HG03196 (cell line): ENCODE results near the gene BATF3.

Experiments
- ATAC-seq: cut with Tn5 transposase; IDR thresholded peaks from one replicate; pipeline ENCODE4 v1.9.1; 2021; ENCODE audit not compliant: unreplicated experiment

BATF3 gene

GRCh38 chr1:212710566-212710965 is 10.9 kb upstream of the BATF3 start:
- no peak for ATAC-seq

GRCh38 chr1:212703991-212704564 is 4.4 kb upstream of the BATF3 start:
- ATAC-seq = no peak

GRCh38 chr1:212702672-212703071 is 3.0 kb upstream of the BATF3 start:
- ATAC-seq = no peak

- no peak for ATAC-seq
These were observed 2.3 kb upstream of the BATF3 start for GRCh38 chr1:212701910-212702309.

- ATAC-seq = no peak
These were observed 1.5 kb upstream of the BATF3 start for GRCh38 chr1:212700892-212701819.

GRCh38 chr1:212700223-212700891 is 717 bp upstream of the BATF3 start:
- ATAC-seq = no peak

GRCh38 chr1:212699104-212699624 is 476 bp downstream of the BATF3 start:
- peak; percentile 47 for ATAC-seq

- no peak for ATAC-seq
These were observed 1.1 kb downstream of the BATF3 start for GRCh38 chr1:212698467-212699103.

- ATAC-seq = no peak
These were observed 2.8 kb downstream of the BATF3 start for GRCh38 chr1:212696721-212697331.

- ATAC-seq = no peak
These were observed 6.6 kb downstream of the BATF3 start for GRCh38 chr1:212692774-212693644.

- peak; percentile 37 for ATAC-seq
These were observed 8.0 kb downstream of the BATF3 start for GRCh38 chr1:212691561-212692071.

GRCh38 chr1:212690816-212691403 is 8.7 kb downstream of the BATF3 start:
- ATAC-seq = no peak

GRCh38 chr1:212689758-212690529 is 9.7 kb downstream of the BATF3 start:
- ATAC-seq = no peak

GRCh38 chr1:212689196-212689725 is 10.4 kb downstream of the BATF3 start:
- ATAC-seq = no peak

GRCh38 chr1:212688341-212689047 is 11.1 kb downstream of the BATF3 start:
- no peak for ATAC-seq

- ATAC-seq = no peak
These were observed 11.8 kb downstream of the BATF3 start for GRCh38 chr1:212687811-212688210.

GRCh38 chr1:212686591-212686990 is 13.0 kb downstream of the BATF3 start:
- no peak for ATAC-seq

- no peak for ATAC-seq
These were observed 13.6 kb downstream of the BATF3 start for GRCh38 chr1:212686069-212686468.
